ENCODE data around the gene CTRL. TPM values are rescaled to one million over a fixed set of nuclear protein-coding genes. Genes with fewer than 3 reads are reported as not detected.
A peak's percentile ranks its signal among the peaks of the same experiment; 100 is the strongest.

CTRL gene
- total RNA-seq, 1 donor from 2014 or later, result 0.96 TPM

GRCh38 chr16:67927131-67927941, 4.3 kb downstream of the CTRL start:
- TF ChIP-seq CTCF (IDR thresholded peaks at IDR 0.05), result no peak
- Histone ChIP-seq H3K4me1 (peaks cover 10% of the 10 kb centered on the region), H3K9me3 (no peaks in the 10 kb centered on the region), H3K36me3 (peaks cover 25% of the 10 kb centered on the region), H3K4me3 (no peak overlapping the region), H3K27ac (no peak overlapping the region), H3K27me3 (no peaks in the 10 kb centered on the region)
- intact Hi-C loops (cut with DNase I), result loop anchor here (10.0 kb wide), 2 partner anchors 103 to 253 kb away; no protein-coding TSS in a partner anchor
- ATAC-seq (no peak), DNase-seq (no peak)

DNA sequence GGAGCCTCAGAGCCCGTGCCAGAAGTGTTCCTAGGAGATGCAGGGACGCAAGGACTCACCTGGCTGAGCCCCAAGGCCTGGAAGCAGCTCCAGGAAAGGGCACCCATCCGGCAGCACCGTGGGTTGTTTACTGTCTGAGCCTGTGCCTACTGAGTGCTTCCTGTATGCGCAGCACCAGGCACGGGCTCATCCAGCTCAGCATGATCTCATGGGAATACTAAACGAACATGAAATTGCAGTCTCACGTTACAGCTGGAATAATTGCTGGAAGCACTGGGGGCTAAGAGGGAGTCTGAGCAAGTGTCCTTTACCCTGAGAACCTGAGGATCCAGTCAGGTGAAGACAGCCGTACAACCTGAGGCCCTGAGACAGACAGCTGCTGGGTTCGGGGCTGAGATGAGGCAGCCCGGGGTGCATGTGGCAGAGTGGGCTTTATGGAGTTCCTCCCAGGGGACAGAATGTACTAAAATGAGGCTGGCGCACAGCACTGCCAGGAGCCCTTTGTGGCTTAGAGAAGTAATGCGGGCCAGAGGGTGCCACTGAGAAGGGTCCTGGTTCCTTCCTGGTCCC, 5.4 kb downstream of the CTRL start:
- no peak for TF ChIP-seq CTCF (IDR thresholded peaks at IDR 0.05)
- DNase-seq, result no peak
- peak; percentile 27 for ATAC-seq
- H3K9me3 ChIP-seq, result no peaks in the 10 kb centered on the region
- H3K4me1 ChIP-seq, result peaks cover 10% of the 10 kb centered on the region
- H3K36me3 ChIP-seq, result peaks cover 25% of the 10 kb centered on the region
- intact Hi-C loops (cut with DNase I), result loop anchor here (10.0 kb wide), 2 partner anchors 101 to 251 kb away; no protein-coding TSS in a partner anchor
- H3K27me3 ChIP-seq, result no peaks in the 10 kb centered on the region
- H3K27ac ChIP-seq, result peak overlapping the region; percentile 47
- no peak overlapping the region for H3K4me3 ChIP-seq

DNA sequence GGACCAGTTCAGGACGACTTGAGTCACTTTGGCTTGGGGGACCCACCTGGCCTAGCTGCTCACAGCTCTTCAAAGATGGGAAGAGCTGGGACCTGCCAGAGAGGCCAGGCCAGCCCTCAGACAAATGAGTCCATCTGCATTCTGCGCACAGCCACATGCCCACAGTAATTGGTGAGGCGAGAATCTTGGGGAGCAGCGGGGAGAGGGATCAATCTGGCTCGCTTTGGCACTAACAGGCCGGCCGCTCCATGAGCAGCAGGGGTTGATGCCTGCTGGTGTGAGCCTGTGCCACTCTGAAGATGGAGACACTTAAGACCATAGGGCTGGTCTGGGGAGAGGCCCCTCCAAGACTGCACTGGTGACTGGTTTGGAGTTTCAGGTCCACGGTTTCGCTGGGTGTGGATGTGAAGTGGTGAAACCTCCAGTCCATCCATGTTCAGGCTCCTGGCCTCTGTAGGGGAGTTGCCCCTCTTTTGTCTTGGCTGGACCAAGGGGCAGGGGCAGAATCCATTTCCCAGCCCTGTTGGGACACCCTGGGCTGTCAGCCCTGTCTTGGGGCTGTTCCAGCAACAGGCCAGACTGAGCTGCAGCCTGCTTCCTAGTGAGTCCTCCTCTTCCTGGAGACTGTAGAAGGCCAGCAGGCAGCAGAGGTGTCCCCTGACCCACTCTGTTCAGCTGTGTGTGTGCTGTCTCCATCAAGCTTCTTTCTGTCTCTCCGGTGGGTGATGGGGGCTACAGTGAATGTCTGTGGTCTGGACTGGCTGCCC, 7.3 kb downstream of the CTRL start:
- no peak overlapping the region for H3K27ac ChIP-seq
- no peaks in the 10 kb centered on the region for H3K27me3 ChIP-seq
- H3K4me1 ChIP-seq, result peaks cover 10% of the 10 kb centered on the region
- no peaks in the 10 kb centered on the region for H3K9me3 ChIP-seq
- H3K36me3 ChIP-seq, result peaks cover 21% of the 10 kb centered on the region
- intact Hi-C loops (cut with DNase I), result loop anchor here (10.0 kb wide), 2 partner anchors 100 to 250 kb away; no protein-coding TSS in a partner anchor
- no peak for TF ChIP-seq CTCF (IDR thresholded peaks at IDR 0.05)
- ATAC-seq (no peak), DNase-seq (no peak)
- no peak overlapping the region for H3K4me3 ChIP-seq

GRCh38 chr16:67923414-67924116, 8.1 kb downstream of the CTRL start:
- intact Hi-C loops (cut with DNase I), result loop anchor here (10.0 kb wide), 2 partner anchors 99 to 249 kb away; no protein-coding TSS in a partner anchor
- Histone ChIP-seq H3K36me3 (peaks cover 14% of the 10 kb centered on the region), H3K9me3 (no peaks in the 10 kb centered on the region), H3K4me3 (no peak overlapping the region), H3K4me1 (peaks cover 10% of the 10 kb centered on the region), H3K27me3 (no peaks in the 10 kb centered on the region), H3K27ac (no peak overlapping the region)
- DNase-seq, result no peak
- no peak for TF ChIP-seq CTCF (IDR thresholded peaks at IDR 0.05)
- ATAC-seq, result no peak

- Histone ChIP-seq H3K36me3 (peaks cover 7% of the 10 kb centered on the region), H3K27ac (no peak overlapping the region), H3K9me3 (no peaks in the 10 kb centered on the region), H3K4me3 (no peak overlapping the region), H3K4me1 (peaks cover 17% of the 10 kb centered on the region), H3K27me3 (no peaks in the 10 kb centered on the region)
- intact Hi-C loops (cut with DNase I), result loop anchor here (10.0 kb wide), 2 partner anchors 98 to 248 kb away; no protein-coding TSS in a partner anchor
- DNase-seq (no peak), ATAC-seq (no peak)
- TF ChIP-seq CTCF (IDR thresholded peaks at IDR 0.05), result no peak
These were observed 8.9 kb downstream of the CTRL start for GRCh38 chr16:67922740-67923139.
